ENCODE results near the gene EGFL7.

EGFL7 gene

GRCh38 chr9:136662656-136663581 is at the start of gene EGFL7:
TSS of gene EGFL7 (plus strand) at chr9:136662916. CDS start at chr9:136668283, 5,367 bp downstream.
- DNase-seq: no peak

GRCh38 chr9:136613824-136614371 is 48.8 kb upstream of the EGFL7 start:
- no peak for DNase-seq

GRCh38 chr9:136614372-136614922 is 48.3 kb upstream of the EGFL7 start:
- no peak for DNase-seq

GRCh38 chr9:136614967-136615623 is 47.6 kb upstream of the EGFL7 start:
- DNase-seq: no peak

GRCh38 chr9:136615631-136616306 is 46.9 kb upstream of the EGFL7 start:
- no peak for DNase-seq

GRCh38 chr9:136616307-136616635 is 46.4 kb upstream of the EGFL7 start:
- DNase-seq: no peak

- no peak for DNase-seq
These were observed 45.6 kb upstream of the EGFL7 start for GRCh38 chr9:136616948-136617695.

- DNase-seq: no peak
These were observed 44.8 kb upstream of the EGFL7 start for GRCh38 chr9:136617746-136618579.

GRCh38 chr9:136618580-136619547 is 43.9 kb upstream of the EGFL7 start:
- DNase-seq: no peak

- no peak for DNase-seq
These were observed 42.8 kb upstream of the EGFL7 start for GRCh38 chr9:136619742-136620440.

- DNase-seq: no peak
These were observed 42.2 kb upstream of the EGFL7 start for GRCh38 chr9:136620441-136621018.

- no peak for DNase-seq
These were observed 41.5 kb upstream of the EGFL7 start for GRCh38 chr9:136621019-136621733.

- DNase-seq: no peak
These were observed 41.0 kb upstream of the EGFL7 start for GRCh38 chr9:136621734-136622093.

- DNase-seq: no peak
These were observed 40.2 kb upstream of the EGFL7 start for GRCh38 chr9:136622538-136622948.

GRCh38 chr9:136623016-136623841 is 39.5 kb upstream of the EGFL7 start:
- DNase-seq: no peak

GRCh38 chr9:136623842-136624183 is 38.9 kb upstream of the EGFL7 start:
- no peak for DNase-seq

GRCh38 chr9:136624184-136624951 is 38.3 kb upstream of the EGFL7 start:
- DNase-seq: no peak

All from stimulated activated CD4-positive, alpha-beta T cell treated with anti-CD3 and anti-CD28 coated beads, Interleukin-4, amount 100 ng/mL, for 1 hour (primary cell).